Cardiac muscle cell (in vitro differentiated cells and primary cell): ENCODE results near the gene TNS1. TPM values are rescaled to one million over a fixed set of nuclear protein-coding genes. Genes with fewer than 3 reads are reported as not detected.

Experiments
- DNase-seq, 2 donors: peaks; one replicate each; pipeline versions ENCODE4 v3.0.0 to v3.0.0-alpha.2; 2010 to 2017; ENCODE audit warnings: low read depth in 1 of 2, low spot score in 1 of 2
- H3K27ac ChIP-seq: fragments of 200-600 bp; sonication (generic); 2 replicates; pipeline ENCODE4 v1.5.1; 2016
- H3K27me3 ChIP-seq: fragments of 200-600 bp; sonication (generic); 2 replicates; pipeline ENCODE4 v1.6.0; 2016; ENCODE audit warnings: control low read depth
- H3K36me3 ChIP-seq: fragments of 200-600 bp; sonication (generic); 2 replicates; pipeline ENCODE4 v1.5.1; 2016; ENCODE audit warnings: control low read depth
- H3K4me1 ChIP-seq: fragments of 200-600 bp; sonication (generic); 2 replicates; pipeline ENCODE4 v1.8.1; 2017; ENCODE audit warnings: low read depth, mild to moderate bottlenecking, mixed run types
- H3K4me3 ChIP-seq: fragments of 200-600 bp; sonication (generic); 2 replicates; pipeline ENCODE4 v1.5.1; 2016; ENCODE audit warnings: mild to moderate bottlenecking
- H3K9me3 ChIP-seq: fragments of 200-600 bp; sonication (generic); 2 replicates; pipeline ENCODE4 v1.5.1; 2017; ENCODE audit warnings: low read depth, mild to moderate bottlenecking, control low read depth
- polyA plus RNA-seq: library from polyadenylated mRNA; unstranded; fragments of >200 nt; fragmentation: Nextera tagmentation; extraction: Ambion mirVana; gene quantifications from 2 replicates; pipeline ENCODE4 v1.2.1, GENCODE V29; 2016
- total RNA-seq: library from RNA; depleted of rRNA; stranded (reverse); fragments of >200 nt; gene quantifications from 2 replicates; pipeline ENCODE4 v1.2.3, GENCODE V29; 2016
- TF ChIP-seq, protein P1 (sequence below): IDR thresholded peaks from 2 replicates; pipeline ENCODE4 v1.5.1; 2012; ENCODE audit warnings: low read depth, mild to moderate bottlenecking, low read length

Gene TNS1
- total and polyA plus RNA-seq, 2 experiments from 2014 or later = 16.7 to 44.3 TPM

GRCh38 chr2:217783243-217783642 is 219.6 kb downstream of the TNS1 start:
- H3K27ac ChIP-seq = no peak overlapping the region
- H3K9me3 ChIP-seq = no peaks in the 10 kb centered on the region
- no peaks in the 10 kb centered on the region for H3K27me3 ChIP-seq
- H3K4me1 ChIP-seq = no peaks in the 10 kb centered on the region
- H3K36me3 ChIP-seq = no peaks in the 10 kb centered on the region
- H3K4me3 ChIP-seq = no peak overlapping the region
- no peak for DNase-seq
- TF ChIP-seq, protein P1, sequence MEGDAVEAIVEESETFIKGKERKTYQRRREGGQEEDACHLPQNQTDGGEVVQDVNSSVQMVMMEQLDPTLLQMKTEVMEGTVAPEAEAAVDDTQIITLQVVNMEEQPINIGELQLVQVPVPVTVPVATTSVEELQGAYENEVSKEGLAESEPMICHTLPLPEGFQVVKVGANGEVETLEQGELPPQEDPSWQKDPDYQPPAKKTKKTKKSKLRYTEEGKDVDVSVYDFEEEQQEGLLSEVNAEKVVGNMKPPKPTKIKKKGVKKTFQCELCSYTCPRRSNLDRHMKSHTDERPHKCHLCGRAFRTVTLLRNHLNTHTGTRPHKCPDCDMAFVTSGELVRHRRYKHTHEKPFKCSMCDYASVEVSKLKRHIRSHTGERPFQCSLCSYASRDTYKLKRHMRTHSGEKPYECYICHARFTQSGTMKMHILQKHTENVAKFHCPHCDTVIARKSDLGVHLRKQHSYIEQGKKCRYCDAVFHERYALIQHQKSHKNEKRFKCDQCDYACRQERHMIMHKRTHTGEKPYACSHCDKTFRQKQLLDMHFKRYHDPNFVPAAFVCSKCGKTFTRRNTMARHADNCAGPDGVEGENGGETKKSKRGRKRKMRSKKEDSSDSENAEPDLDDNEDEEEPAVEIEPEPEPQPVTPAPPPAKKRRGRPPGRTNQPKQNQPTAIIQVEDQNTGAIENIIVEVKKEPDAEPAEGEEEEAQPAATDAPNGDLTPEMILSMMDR = no peak

DNA sequence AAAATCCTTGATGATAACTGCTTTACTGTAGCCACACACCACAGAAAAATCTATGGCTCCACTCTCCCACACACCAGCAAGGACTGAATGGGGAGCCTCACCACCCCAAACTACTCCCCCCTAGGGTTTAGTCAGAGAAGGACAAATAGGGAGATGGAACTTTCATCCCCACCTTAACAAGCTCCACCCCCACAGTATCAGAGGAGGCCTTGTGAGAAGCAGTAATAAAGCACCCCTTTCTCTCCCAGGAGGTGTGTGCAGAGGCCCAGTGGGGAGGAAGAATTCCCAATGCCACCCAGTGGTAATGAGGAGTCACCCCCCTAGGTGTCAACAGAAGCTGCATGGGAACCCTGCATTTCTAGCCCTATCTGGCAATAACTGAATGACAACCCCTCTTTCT is 224.9 kb downstream of the TNS1 start:
- H3K27ac ChIP-seq = no peak overlapping the region
- H3K4me3 ChIP-seq = no peak overlapping the region
- H3K36me3 ChIP-seq = no peaks in the 10 kb centered on the region
- DNase-seq = no peak
- H3K27me3 ChIP-seq = peaks cover 6% of the 10 kb centered on the region
- no peaks in the 10 kb centered on the region for H3K4me1 ChIP-seq
- H3K9me3 ChIP-seq = no peaks in the 10 kb centered on the region
- TF ChIP-seq, protein P1 = no peak

- H3K27ac ChIP-seq = no peak overlapping the region
- TF ChIP-seq, protein P1 = no peak
- H3K9me3 ChIP-seq = no peaks in the 10 kb centered on the region
- H3K4me3 ChIP-seq = no peak overlapping the region
- no peaks in the 10 kb centered on the region for H3K4me1 ChIP-seq
- no peak for DNase-seq
- peaks cover 10% of the 10 kb centered on the region for H3K27me3 ChIP-seq
- H3K36me3 ChIP-seq = no peaks in the 10 kb centered on the region
These were observed 226.2 kb downstream of the TNS1 start for GRCh38 chr2:217776631-217777030.

DNA sequence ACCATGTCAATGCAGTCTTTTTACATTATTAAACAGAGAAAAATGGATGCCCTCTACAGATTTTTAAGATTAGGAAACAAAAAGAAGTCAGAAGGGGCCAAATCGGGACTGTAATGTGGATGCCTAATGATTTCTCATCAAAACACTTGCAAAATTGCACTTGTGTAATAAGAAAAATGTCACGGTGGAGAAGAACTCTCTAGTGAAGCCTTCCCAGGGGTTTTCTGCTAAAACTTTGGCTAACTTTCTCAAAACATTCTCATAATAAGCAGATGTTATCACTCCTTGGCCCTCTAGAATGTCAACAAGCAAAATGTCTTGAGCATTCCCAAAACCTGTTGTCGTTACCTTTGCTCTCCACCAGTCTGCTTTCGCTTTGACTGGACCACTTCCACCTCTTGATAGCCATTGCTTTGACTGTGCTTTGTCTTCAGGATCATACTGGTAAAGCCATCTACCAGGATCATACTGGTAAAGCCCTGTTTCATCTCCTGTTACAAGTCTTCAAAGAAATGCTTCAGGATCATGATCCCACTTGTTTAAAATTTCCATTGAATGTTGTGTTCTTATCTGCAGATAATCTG is 226.8 kb downstream of the TNS1 start:
- Histone ChIP-seq H3K4me3 (no peak overlapping the region), H3K9me3 (no peaks in the 10 kb centered on the region)

DNA sequence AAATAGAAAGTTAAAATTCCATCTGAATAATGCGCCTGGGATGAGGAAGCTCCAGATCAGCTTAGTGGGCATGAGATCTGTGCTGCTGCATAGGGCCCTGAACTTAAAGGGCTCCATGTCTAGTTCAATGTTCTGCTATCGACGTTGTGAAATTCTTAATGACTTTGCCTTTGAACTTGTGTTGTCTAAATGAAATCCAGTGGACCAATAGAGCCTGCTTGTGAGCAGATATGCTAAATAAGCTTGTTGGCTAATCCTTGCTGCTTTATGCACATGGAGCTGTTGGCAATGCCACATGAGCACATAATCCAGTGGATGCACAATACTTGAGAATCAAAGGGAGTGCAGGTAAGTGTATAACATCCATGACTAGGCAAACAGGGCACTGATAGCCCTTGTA is 228.6 kb downstream of the TNS1 start:
- Histone ChIP-seq H3K27me3 (peaks cover 21% of the 10 kb centered on the region), H3K4me1 (no peaks in the 10 kb centered on the region), H3K36me3 (no peaks in the 10 kb centered on the region), H3K27ac (no peak overlapping the region), H3K4me3 (no peak overlapping the region), H3K9me3 (no peaks in the 10 kb centered on the region)
- TF ChIP-seq, protein P1 = no peak
- no peak for DNase-seq

More for the DNA sequence above, 226.8 kb downstream of the TNS1 start:
- no peaks in the 10 kb centered on the region for H3K36me3 ChIP-seq
- no peak for DNase-seq
- TF ChIP-seq, protein P1 = no peak
- no peaks in the 10 kb centered on the region for H3K4me1 ChIP-seq
- no peak overlapping the region for H3K27ac ChIP-seq
- peaks cover 10% of the 10 kb centered on the region for H3K27me3 ChIP-seq
